GM21360 (cell line): ENCODE data around the gene DNASE1L2.
"Not testable (repeated sequence)": the region's sequence is repeated elsewhere in the genome, so short reads cannot be mapped to it uniquely, and the experiment has no call there.

Experiments
- ATAC-seq: cut with Tn5 transposase; IDR thresholded peaks from one replicate; pipeline ENCODE4 v1.9.1; 2021; ENCODE audit warnings: mild to moderate bottlenecking, moderate library complexity; ENCODE audit not compliant: unreplicated experiment

DNASE1L2 gene

DNA sequence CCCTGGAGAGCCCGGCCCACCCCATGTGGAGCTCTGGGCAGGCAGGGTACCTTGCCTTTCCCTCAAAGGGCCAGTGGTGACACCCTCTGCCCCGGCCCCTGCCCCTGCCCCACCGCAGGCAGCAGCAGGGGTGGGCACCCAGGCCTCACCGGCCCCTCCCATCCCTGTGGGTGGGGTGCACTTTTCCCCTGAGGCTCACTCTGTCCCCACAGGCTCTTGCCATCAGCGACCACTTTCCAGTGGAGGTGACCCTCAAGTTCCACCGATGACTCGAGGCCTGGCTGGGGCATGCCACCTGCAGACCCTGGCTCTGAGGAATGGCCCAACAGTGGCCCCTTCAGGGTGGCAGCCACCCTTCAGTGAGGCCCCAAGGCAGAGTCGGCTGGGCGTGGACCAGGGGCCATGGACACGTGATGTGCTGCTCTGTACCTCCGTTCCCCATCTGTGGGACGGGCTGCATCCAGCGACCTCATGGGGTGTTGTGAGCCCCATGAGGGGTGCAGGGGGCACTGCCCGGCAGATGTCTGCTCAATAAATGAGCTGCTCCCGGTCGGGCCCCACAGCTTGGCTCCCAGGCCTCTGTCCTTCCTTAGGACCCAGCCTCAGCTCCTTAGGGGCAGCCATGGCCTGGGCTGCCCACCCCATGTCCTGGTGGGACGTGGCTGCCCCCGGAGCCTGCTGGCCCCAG lies 2.0 kb downstream of the DNASE1L2 start:
- no peak for ATAC-seq

DNA sequence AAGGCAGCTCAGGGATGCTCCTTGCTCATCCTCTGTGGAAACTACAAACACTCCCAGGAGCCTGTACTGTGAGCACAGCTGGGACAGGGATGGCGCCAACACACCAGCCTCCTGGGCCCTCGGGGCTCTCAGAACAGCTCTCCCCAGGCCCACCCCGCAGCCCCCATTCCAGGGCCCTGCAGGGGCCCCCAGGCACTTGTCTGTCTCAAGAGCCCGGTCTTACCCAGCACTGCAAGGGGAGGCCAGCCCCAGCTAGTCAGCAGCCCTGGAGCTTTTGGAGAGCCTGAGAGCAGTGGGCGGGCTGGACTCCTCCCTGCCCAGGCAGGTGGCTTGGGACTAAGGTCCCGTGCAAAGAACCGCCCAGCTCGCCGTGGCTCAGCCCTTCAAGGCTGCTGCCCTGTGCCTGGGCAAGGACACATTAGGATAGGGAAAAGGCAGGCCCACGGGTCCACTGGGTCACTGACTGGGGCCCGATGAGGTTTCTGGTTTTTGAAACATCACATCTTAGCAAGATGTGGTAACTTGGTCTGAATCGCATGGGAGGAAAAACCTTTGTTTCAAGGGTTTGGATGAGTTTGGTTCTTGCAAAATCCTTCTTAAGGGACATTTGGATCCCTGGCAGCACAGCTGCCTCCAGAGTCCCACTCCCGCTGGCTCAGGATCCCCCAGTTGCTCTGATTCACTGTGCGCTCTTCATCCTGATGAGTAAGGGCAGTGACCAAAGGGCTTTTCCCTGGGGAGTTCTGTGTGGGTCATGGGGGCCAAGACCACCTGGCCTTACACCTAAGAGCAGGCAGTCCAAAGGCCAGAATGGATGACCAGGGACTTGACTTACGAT lies 2.8 kb downstream of the DNASE1L2 start:
- no peak for ATAC-seq

DNA sequence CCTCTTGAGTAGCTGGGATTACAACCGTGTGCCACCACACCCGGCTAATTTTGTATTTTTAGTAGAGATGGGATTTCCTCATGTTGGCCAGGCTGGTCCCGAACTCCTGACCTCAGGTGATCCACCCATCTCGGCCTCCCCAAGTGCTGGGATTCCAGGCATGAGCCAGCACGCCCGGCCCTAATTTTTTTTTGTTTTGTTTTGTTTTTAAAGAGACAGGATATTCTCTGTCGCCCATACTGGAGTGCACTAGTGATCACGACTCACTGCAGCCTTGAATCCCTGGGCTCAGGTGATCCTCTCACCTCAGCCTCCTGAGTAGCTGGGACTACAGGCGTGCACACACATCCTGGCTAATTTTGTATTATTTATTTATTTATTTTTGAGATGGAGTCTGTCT lies 4.1 kb downstream of the DNASE1L2 start:
- ATAC-seq: not testable (repeated sequence)

DNA sequence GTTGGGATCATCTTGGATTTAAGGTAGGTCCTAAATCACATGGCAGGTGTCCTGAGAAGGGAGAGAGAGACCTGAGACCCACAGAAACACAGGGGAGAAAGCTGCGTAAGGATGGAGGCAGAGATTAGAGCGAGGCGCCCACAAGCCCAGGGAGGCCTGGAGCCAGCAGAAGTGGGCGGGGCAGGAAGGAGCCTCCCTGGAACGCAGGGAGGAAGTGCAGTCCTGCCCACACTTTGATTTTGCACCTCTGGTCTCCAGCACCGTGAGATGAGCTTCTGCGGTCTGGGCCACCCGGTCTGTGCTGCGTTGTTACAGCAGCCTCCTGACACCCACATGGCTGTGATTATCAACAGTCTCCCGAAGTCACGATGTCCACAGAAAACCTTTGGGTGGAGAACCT lies 6.4 kb downstream of the DNASE1L2 start:
- no peak for ATAC-seq

DNA sequence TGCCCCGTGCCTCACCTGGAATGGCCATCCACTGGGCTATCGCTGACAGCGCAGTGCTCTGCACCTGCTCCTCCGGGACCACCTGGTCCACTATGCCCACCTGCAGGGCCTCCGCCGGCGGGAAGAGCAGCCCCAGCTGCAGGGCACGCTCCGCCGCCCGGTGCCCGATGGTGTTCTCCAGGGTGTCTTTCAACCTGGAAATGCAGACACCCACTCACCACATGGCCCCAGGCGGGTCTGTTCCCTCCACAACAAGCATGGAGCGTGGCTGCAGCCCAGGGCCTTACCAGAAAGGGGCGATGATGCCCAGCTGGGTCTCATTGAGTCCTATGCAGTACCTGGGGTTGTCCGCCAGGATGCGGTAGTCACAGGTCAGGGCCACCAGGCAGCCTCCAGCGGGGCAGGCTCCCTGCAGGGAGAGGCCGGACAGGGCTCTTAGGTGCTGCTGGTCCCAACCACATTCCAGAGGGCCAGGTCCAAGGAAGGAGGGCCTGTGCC lies 6.8 kb downstream of the DNASE1L2 start:
- ATAC-seq: no peak

DNA sequence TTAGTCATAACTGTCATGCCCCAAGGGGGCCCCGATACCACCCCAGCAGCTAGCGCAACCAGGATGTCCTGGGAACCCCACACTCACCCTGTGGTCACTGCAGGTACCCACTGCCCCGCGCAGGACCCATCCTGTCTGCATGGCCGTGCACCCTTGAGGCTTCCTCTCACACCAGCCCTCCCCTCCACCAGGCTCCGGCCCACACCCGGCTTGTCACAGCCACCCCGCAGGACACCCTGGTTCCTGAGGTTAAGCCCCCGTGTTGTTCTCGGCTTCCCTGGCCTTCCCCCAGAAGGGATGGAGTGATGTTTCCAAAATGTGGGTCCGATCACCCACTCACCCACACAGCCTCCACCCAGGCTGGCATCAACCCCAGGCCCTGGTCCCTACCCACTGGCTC lies 7.5 kb downstream of the DNASE1L2 start:
- ATAC-seq: no peak

DNA sequence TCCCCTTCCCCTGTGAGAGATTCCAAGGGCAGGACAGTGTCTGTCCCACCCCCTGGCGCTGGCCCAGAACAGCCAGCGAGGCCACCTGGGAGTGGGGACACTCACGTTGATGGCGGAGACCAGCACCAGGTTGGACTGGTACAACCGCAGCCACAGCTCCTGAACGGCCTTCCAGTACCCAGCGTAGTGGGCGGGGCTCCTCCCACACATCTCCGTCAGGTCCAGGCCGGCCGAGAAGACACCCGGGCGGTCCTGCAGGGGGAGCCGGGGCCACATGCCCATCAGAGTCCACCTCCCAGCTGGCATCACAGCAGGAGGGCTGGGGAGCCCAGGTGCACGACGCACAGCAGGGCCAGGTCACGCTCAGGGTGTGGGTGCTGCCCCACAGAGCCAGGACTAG lies 8.1 kb downstream of the DNASE1L2 start:
- ATAC-seq: no peak

DNA sequence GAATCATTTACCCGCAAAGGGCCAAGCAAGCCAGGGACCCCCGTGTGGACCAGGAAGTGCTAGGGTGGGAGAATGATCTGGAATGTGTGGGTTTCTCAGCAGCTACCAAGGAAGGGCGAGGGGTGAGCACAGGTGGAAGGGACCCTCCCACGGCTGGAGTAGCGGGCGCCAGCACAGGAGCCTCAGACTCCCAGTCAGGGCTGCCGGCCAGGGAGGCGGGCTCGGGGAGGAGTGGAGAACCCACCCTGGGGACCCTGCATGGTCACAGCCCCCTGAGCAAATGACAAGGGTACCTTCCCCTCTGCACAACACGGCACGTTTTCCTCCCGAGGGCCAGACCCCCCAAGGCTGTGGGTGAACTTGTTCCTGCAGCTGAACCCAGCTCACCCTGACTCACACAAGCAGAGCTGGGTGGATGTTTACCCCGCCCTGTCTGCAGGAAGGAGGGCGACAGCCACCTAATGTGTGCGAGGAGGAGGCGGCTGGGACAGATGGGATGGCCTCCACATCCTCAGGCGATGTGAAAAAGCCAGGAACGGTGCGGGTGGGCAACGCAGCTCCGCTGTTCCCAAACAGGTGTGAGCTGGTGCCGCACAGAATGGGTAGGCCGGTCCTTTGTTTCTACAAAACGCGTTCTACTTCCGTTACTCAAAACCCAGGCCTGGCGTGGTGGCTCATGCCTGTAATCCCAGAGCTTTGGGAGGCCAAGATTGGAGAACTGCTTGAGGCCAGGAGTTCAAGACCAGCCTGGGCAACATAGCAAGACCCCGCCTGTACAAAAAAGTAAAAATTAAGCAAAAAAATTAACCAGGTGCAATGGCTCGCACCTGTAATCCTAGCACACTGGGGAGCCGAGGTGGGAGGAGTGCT lies 8.9 kb downstream of the DNASE1L2 start:
- no peak for ATAC-seq

DNA sequence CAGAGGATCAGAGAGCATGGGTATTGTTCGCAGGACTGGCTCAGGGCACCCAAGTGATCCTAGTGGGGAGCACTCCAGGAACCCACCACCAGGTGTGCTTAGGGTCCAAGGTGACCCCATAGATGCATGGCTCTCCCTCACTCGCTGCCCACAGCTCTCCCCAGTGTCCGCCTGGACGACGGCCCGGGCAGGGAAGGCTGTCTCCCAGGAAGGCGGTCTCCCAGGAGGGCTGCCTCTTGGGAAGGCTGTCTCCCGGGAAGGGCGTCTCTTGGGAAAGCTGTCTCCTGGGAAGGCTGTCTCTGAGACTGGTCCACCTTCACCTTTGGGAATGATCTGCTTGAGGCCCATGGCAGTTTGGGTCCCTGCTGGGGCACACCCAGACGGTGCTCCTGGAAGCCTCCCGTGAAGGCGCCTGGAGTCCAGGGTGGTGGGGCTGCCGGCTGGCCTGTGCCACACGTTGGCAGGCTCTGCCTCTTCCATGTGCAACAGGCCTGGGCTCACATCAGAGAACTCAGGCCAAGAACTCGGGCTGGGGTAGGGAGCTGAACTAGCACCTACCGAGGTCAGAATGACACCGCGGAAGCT lies 10.1 kb downstream of the DNASE1L2 start:
- no peak for ATAC-seq

DNA sequence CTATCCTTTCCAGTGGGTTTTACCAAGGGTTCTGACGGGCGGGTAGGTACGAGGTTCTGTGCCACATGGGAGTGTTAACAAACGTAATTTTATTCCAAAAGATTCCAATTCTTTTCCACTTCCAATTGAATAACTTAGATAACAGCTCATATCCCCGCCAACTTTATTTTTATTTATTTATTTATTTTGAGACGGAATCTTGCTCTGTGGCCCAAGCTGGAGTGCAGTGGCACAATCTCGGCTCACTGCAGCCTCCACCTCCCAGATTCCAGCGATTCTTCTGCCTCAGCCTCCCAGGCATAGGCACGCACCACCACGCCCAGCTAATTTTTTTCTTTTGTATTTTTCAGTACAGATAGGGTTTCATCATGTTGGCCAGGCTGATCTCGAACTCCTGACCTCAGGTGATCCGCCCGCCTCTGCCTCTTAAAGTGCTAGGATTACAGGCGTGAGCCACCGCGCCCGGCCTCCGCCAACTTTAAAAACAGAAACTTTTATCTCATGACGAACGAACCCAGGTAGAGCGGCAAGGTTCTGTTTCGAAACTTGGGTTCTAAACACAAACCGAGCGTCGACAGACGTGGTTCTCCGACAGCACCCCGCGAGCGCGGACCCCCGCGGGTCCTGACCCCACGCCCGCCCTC lies 14.5 kb downstream of the DNASE1L2 start:
- no peak for ATAC-seq

DNA sequence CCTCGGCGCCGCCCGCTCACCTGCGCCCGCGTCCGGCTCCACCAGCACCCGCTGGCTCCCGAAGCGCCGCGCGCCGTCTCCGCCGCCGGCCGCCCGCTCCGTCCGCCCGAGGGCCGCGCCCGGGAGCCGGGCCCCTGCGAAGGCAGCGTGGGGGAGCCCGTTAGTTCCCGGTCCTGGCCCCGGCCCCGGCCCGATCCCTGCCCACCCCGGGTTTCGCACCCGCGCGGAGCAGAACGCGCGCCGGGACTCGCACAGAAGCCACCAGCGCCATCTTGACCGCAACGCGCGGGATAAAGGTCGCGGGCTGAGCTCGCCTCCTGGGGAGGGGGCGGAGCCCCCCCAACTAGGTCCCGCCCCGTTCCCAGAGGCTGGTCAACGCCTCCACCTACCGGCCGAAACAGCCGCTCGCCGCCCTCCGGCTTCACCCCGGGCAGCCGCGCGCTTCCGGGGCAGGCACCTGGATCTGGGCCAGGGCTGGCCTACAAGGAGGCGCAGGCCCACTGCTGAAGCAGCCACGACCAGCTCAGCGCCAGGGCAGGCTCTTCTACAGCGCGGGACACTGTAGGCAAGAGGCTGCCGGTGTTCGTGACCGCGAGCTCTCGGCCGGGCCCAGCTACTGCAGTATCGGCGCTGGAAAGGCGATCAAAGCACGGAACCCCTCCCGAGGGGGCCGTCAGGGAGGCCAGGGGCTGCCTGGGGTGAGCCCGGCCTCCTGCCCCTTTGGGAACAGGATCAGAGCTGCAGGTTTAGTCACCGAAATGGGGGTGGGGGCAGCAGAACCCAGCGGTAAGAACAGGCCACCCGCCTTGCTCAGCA lies 15.3 kb downstream of the DNASE1L2 start, which contains the start of gene ECI1:
ECI1 (minus strand) TSS at position 292 of the 816 bp plus-strand sequence; CDS start at position 271, 21 bp downstream.
- ATAC-seq: peak; percentile 88

DNA sequence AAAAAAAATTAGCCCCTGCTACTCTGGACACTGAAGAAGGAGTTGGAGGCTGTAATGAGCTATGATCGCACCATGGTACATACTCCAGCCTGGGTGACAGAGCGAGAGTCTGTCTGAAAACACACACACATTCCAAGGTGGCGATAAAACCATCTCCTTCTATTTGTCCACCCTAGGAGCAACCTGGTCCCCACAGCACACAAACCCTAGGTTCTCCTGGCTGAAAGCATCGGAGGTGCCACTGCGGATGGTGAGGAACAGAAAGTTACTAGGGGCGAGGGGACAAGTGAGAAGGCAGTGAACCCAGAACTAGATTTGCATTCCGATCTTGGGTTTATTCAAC lies 16.5 kb downstream of the DNASE1L2 start:
- ATAC-seq: no peak

DNA sequence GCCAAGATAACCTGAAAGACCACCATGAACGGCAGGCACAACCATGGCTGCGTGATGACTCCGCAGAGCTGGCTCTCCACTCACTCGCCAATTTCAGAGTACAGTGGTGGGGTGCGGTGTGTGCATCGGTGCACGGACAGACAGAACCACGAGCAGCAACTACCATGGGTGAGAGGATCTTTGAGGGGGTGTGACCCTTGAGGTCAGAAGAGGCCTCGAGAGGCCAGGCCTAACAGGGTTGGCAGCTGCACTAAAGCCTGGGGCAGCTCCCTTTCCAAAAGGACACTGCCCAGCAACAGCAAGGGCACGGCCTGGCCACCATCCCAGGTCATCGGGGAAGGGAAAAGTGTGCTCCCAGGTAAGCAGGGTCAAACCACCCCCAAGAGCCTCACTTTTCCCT lies 17.0 kb downstream of the DNASE1L2 start:
- no peak for ATAC-seq

DNA sequence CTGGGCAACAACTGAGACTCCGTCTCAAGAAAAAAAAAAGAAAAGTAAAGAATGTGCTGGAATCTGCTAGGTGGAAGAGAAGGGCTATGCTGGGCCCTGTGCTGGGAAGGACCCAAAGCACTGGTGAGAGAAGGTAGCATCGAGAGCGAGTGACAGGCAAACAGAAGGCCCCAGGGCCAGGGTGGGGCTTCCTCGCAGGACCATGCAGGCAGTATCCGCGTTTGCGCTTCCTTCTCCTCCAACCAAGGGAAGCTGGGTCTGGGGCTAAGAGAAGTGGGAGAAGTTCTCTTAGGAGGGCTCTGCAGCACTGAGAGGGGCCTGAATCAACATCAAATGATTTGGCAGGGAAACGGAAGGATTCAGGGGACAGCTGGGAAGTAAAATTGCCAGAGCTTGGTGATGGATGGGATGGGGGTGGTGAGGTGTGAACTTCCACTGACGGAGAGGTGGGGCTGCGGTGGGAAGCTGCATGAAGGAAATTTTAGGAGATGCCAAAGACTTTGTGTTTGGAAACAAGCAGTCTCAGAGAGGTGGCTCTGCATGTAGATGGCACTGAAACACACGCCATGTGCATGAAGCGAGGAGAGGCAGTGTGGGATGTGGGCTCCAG lies 20.4 kb downstream of the DNASE1L2 start:
- ATAC-seq: no peak

DNA sequence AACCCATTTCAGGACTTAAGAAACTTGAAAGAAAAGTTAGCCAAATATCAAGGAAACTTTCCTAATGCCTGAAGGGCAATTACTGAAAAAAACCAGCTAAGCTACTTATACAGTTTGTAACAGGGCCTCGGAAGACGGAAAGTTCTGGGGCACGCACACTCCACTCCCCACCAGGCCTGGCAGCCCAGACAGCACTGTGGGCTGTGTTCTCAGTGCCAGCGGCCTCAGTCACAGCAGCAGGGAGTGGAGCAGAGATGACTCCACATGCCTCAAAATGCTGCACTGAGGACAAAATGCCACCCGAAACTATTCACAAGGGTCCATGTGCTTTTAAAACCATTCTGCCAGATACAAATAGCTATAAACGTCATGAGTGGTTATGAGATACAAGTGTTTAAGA lies 21.5 kb downstream of the DNASE1L2 start:
- ATAC-seq: no peak

DNA sequence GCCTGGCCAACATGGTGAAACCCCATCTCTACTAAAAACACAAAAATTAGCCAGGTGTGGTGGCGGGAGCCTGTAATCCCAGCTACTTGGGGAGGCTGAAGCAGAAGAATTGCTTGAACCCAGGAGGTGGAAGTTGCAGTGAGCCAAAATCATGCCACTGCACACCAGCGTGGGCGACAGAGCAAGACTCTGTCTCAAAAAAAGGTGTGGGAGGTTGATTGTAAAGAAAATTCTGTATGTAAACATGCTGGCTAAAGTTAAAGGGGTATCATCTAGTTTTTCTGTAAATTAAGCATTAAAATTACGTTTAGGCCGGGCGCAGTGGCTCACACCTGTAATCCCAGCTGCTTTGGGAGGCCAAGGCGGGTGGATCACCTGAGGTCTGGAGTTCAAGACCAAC lies 22.3 kb downstream of the DNASE1L2 start:
- ATAC-seq: not testable (repeated sequence)

DNA sequence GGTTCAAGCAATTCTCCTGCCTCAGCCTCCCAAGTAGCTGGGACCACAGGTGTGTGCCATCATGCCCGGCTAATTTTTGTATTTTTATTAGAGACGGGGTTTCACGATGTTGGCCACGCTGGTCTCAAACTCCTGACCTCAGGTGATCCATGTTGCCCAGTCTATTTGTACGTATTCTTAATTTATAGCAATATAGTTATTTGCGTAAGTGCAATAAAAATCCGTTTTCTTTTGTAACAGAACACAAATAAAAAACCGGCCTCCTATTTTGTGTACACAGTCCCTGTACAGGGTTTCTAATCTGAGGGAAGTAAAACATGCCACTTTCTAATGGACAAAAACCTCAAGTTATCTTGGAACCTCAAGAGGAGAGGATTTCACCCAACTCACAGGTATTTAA lies 24.0 kb downstream of the DNASE1L2 start:
- no peak for ATAC-seq

DNA sequence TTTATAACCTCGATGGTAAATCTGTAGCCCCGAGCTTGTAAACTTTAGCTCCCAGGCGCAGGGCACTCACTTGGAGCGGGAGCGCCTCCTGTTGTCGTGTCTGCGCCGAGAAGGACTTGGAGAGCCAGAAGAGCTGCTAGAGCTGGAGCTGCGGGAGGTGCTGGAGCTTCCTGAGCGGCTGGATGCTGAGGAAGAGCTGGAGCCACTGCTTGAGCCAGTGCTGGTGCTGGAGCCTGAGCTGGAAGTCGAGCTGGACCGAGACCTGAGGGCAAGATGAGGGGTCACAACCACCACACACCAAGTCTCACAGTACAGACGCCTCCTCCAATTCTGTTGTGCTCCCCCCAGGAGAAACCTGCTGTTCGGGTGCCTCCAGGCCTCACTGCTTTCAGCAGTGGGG lies 26.8 kb downstream of the DNASE1L2 start:
- not testable (repeated sequence) for ATAC-seq

DNA sequence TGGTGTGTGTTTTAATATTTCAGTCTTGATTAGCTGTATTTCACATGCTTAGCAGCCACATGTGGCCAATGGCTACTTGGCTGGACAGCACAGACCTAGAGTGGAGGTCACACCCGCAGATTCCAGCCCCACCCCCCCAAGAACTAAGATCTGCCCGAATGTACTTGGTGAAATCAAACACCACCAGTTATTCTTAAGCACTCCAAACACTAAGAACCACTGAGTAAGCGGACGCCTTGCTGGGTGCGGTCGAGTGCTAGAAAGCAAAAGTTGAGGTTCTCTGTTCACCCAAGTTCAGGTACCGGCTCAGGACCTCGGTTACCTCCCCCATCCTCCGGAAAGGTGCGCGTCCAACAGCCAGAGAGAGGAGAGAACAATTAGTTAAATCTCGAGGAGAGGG lies 30.6 kb downstream of the DNASE1L2 start:
- ATAC-seq: not testable (repeated sequence)
